NCI-H2029 treated with DMSO at 0.1 percent for 48 hours (cell line): ENCODE data around the gene CLMP.

Experiments
- DNase-seq: peaks from one replicate; lab custom pipeline; 2025; lab: John Stamatoyannopoulos, UW

Gene CLMP

GRCh38 chr11:123188508-123189165, 6.4 kb downstream of the CLMP start:
- no peak for DNase-seq

- no peak for DNase-seq
These were observed 7.2 kb downstream of the CLMP start for GRCh38 chr11:123187665-123188507.

- DNase-seq, result no peak
These were observed 7.8 kb downstream of the CLMP start for GRCh38 chr11:123187248-123187647.

GRCh38 chr11:123186286-123186685, 8.8 kb downstream of the CLMP start:
- no peak for DNase-seq

- no peak for DNase-seq
These were observed 9.7 kb downstream of the CLMP start for GRCh38 chr11:123185326-123185725.

- no peak for DNase-seq
These were observed 10.5 kb downstream of the CLMP start for GRCh38 chr11:123184531-123184930.

GRCh38 chr11:123183391-123184099, 11.5 kb downstream of the CLMP start:
- DNase-seq, result no peak

- DNase-seq, result no peak
These were observed 13.1 kb downstream of the CLMP start for GRCh38 chr11:123181767-123182500.

GRCh38 chr11:123181075-123181474, 14.0 kb downstream of the CLMP start:
- no peak for DNase-seq

GRCh38 chr11:123180574-123180973, 14.5 kb downstream of the CLMP start:
- DNase-seq, result no peak

GRCh38 chr11:123180166-123180565, 14.9 kb downstream of the CLMP start:
- DNase-seq, result no peak

- DNase-seq, result no peak
These were observed 15.5 kb downstream of the CLMP start for GRCh38 chr11:123179586-123179985.

- DNase-seq, result no peak
These were observed 16.9 kb downstream of the CLMP start for GRCh38 chr11:123178186-123178585.

GRCh38 chr11:123176785-123177184, 18.3 kb downstream of the CLMP start:
- no peak for DNase-seq

- no peak for DNase-seq
These were observed 20.6 kb downstream of the CLMP start for GRCh38 chr11:123174196-123175183.

GRCh38 chr11:123173856-123174186, 21.2 kb downstream of the CLMP start:
- no peak for DNase-seq

- DNase-seq, result no peak
These were observed 21.8 kb downstream of the CLMP start for GRCh38 chr11:123173040-123173855.

GRCh38 chr11:123170929-123171328, 24.1 kb downstream of the CLMP start:
- no peak for DNase-seq

- no peak for DNase-seq
These were observed 25.2 kb downstream of the CLMP start for GRCh38 chr11:123169821-123170220.

GRCh38 chr11:123168955-123169484, 26.0 kb downstream of the CLMP start:
- DNase-seq, result no peak
